ENCODE results near the gene NCOA4. TPM values are rescaled to one million over a fixed set of nuclear protein-coding genes. Genes with fewer than 3 reads are reported as not detected.

NCOA4 gene
- total RNA-seq, 1 donor from 2014 or later: 191 TPM

DNA sequence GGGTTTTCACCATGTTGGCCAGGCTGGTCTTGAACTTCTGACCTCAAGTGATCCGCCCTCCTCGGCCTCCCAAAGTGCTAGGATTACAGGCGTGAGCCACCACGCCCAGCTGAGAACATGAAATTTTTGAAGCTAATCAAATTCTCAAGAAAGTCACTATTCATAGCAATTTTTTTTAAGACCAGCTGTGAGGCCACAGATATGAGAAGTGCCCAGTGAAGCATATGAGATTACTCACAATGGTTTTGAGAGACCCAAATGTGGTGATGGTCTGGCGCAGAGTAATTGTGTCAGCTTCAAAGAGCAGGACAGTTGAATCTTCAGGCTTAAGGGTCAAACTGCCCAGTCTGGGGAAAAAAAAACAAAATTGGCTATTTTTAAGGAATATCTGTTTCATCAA is 16.2 kb downstream of the NCOA4 start:
- Mint-ChIP-seq H3K4me3 (ENCODE audit: unreplicated experiment) (no peak overlapping the region), H3K36me3 (ENCODE audit: low read depth, unreplicated experiment) (peaks cover 29% of the 10 kb centered on the region), H3K27ac (ENCODE audit: unreplicated experiment) (peak overlapping the region; percentile 18), H3K4me1 (ENCODE audit: unreplicated experiment) (peaks cover 28% of the 10 kb centered on the region), H3K9me3 (ENCODE audit: unreplicated experiment) (no peaks in the 10 kb centered on the region), H3K27me3 (ENCODE audit: unreplicated experiment) (peaks cover 1% of the 10 kb centered on the region)
- no peak for DNase-seq (ENCODE audit: low spot score)
- no peak for TF ChIP-seq CTCF (IDR thresholded peaks at IDR 0.05; ENCODE audit: unreplicated experiment)

DNA sequence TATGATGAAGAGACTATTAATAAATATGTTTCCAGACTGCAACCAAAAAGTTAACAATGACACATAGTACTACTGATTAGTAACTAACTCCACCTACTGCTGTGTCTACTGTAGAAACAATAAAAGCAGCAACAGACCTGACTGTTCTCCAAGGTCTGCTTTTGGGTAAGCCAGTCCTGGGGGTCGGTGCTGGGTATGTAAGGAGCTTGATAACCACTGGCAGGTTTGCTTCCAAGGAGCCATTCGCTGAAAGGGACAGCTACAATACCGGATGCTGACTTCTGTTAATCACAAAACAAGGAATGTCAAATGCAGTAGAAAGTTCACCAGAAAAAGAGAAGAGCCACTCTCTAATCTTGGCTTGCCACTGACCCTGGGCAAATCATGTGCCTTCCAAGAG is 17.7 kb downstream of the NCOA4 start:
- no peak overlapping the region for H3K4me3 Mint-ChIP-seq (ENCODE audit: unreplicated experiment)
- H3K27me3 Mint-ChIP-seq (ENCODE audit: unreplicated experiment): peaks cover 1% of the 10 kb centered on the region
- no peak for TF ChIP-seq CTCF (IDR thresholded peaks at IDR 0.05; ENCODE audit: unreplicated experiment)
- no peaks in the 10 kb centered on the region for H3K9me3 Mint-ChIP-seq (ENCODE audit: unreplicated experiment)
- H3K36me3 Mint-ChIP-seq (ENCODE audit: low read depth, unreplicated experiment): peaks cover 38% of the 10 kb centered on the region
- no peak overlapping the region for H3K27ac Mint-ChIP-seq (ENCODE audit: unreplicated experiment)
- H3K4me1 Mint-ChIP-seq (ENCODE audit: unreplicated experiment): peaks cover 17% of the 10 kb centered on the region
- no peak for DNase-seq (ENCODE audit: low spot score)

GRCh38 chr10:46006219-46006618 is 24.2 kb downstream of the NCOA4 start:
- TF ChIP-seq CTCF (IDR thresholded peaks at IDR 0.05; ENCODE audit: unreplicated experiment): no peak
- Mint-ChIP-seq H3K9me3 (ENCODE audit: unreplicated experiment) (no peaks in the 10 kb centered on the region), H3K4me3 (ENCODE audit: unreplicated experiment) (no peak overlapping the region), H3K4me1 (ENCODE audit: unreplicated experiment) (peaks cover 10% of the 10 kb centered on the region), H3K27ac (ENCODE audit: unreplicated experiment) (no peak overlapping the region), H3K36me3 (ENCODE audit: low read depth, unreplicated experiment) (peaks cover 39% of the 10 kb centered on the region), H3K27me3 (ENCODE audit: unreplicated experiment) (no peaks in the 10 kb centered on the region)
- no peak for DNase-seq (ENCODE audit: low spot score)

DNA sequence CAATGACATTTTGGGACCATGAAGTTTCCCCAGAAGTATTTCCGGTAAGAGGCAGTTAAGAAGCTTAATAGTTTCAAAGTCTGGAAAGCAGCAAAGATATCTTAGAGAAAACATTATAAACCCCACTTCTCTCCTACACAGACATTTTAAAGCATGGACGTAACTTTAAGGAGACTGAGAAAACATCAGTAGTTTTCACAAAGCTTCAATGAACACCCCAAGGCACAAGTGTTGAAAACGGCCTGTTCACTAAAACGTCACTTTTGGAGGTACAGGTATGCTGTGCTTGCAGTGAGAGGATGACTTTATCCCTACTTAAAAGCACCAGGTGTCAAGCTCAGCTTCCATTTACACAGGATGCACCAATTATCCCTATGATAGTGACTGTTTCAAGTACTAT is 25.0 kb downstream of the NCOA4 start:
- Mint-ChIP-seq H3K36me3 (ENCODE audit: low read depth, unreplicated experiment) (peaks cover 31% of the 10 kb centered on the region), H3K9me3 (ENCODE audit: unreplicated experiment) (no peaks in the 10 kb centered on the region), H3K27me3 (ENCODE audit: unreplicated experiment) (no peaks in the 10 kb centered on the region), H3K4me3 (ENCODE audit: unreplicated experiment) (no peak overlapping the region), H3K27ac (ENCODE audit: unreplicated experiment) (no peak overlapping the region), H3K4me1 (ENCODE audit: unreplicated experiment) (peaks cover 3% of the 10 kb centered on the region)
- no peak for TF ChIP-seq CTCF (IDR thresholded peaks at IDR 0.05; ENCODE audit: unreplicated experiment)
- DNase-seq (ENCODE audit: low spot score): no peak

DNA sequence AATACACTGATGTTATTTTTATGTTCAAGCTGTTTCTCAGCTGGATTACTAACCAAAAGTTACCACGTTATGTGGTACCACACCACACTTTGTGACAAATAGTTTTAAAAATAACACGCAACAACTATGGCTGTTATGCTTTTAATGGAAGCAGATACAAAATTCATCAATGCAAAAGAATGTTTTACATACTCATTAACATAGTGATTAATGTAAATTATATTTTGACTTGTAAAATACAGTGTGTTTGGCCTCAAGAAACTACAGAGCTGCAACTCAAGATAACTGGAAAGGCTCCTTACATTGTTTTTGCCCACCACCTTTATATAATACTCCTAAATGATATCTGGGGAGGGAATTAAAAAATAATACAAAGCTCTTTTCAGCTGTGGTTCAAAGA is 25.5 kb downstream of the NCOA4 start:
- Mint-ChIP-seq H3K4me3 (ENCODE audit: unreplicated experiment) (no peak overlapping the region), H3K4me1 (ENCODE audit: unreplicated experiment) (no peaks in the 10 kb centered on the region), H3K27me3 (ENCODE audit: unreplicated experiment) (no peaks in the 10 kb centered on the region), H3K36me3 (ENCODE audit: low read depth, unreplicated experiment) (peaks cover 32% of the 10 kb centered on the region), H3K27ac (ENCODE audit: unreplicated experiment) (no peak overlapping the region), H3K9me3 (ENCODE audit: unreplicated experiment) (no peaks in the 10 kb centered on the region)
- DNase-seq (ENCODE audit: low spot score): no peak
- TF ChIP-seq CTCF (IDR thresholded peaks at IDR 0.05; ENCODE audit: unreplicated experiment): no peak

Measured in endothelial cell (in vitro differentiated cells).